ENCODE measurements around the gene PPP1R7.
A peak's percentile ranks its signal among the peaks of the same experiment; 100 is the strongest.
"Not testable (repeated sequence)": the region's sequence is repeated elsewhere in the genome, so short reads cannot be mapped to it uniquely, and the experiment has no call there.

The PPP1R7 gene, protein sequence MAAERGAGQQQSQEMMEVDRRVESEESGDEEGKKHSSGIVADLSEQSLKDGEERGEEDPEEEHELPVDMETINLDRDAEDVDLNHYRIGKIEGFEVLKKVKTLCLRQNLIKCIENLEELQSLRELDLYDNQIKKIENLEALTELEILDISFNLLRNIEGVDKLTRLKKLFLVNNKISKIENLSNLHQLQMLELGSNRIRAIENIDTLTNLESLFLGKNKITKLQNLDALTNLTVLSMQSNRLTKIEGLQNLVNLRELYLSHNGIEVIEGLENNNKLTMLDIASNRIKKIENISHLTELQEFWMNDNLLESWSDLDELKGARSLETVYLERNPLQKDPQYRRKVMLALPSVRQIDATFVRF

DNA sequence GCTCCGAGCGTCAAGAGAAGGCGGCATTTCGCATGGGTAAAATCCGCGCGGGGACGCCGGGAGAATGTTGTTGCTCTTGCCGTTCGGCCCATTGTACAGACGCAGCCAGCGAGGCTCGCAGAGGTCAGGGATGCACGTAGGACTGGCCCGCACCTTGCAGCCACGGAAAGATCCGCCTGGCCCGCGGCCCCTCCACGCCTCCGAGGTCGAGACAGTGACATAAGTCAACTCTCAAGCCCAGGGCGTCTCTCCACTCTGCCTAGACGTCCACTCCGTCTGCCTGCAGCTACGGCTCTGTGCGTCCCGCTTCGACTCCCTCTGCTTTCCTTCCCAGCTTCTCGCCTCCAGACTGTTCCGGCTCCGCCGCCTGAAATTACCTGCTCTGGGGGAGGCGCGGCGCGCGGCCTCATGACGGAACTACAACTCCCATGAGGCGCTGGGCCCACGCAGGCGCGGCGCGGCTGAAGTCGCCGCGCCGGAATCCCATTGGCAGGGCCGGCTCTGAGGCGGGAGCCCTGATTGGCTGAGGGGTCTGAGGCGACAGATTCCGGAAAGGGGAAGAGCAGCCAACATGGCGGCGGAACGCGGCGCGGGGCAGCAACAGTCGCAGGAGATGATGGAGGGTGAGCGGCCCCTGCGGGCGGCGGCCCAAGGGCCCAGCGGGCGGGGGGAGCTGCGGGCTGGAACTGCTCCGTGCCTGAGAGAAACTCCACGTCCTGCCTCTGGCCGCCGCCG is at the start of gene PPP1R7:
Gene PPP1R7 (plus strand): TSS at position 543 of the 735 bp plus-strand sequence. CDS start 29 bp downstream, at position 572.
- DNase-seq (ENCODE audit: low read depth in 2 of 2): peak; percentile 75 to 87

DNA sequence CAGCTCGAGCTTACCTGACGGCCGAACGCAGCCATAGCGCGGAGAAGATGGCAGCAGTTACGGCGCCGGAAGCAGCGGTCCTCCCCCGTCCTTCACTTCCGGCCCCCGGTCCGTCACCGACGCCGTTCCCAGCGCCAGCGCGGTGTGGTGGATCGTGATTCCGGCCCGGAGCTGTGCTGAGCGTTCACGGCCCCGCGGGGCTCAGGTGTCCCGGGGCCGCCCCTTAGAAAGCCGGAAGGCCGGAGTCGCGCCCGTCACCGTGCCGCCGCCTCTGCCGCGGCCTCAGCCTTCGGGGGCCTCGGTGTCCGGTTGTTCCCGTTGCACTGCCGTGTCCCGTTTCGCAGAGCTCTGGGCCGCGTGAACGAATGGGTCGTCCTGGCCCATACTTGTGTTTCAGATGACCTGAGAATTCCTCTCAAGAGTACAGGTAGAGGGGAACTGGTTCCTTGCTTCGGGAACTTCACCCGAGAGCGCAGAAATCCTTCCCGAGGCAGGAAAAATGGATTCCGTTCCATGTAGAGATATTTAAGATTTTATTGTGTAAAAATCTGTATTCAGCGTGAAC is 47.9 kb upstream of the PPP1R7 start, which contains the start of gene MTERF4:
Gene MTERF4 (minus strand): TSS at position 49 of the 565 bp plus-strand sequence. CDS start 14 bp downstream, at position 35.
- DNase-seq (ENCODE audit: low read depth in 2 of 2): peak; percentile 72 to 79

DNA sequence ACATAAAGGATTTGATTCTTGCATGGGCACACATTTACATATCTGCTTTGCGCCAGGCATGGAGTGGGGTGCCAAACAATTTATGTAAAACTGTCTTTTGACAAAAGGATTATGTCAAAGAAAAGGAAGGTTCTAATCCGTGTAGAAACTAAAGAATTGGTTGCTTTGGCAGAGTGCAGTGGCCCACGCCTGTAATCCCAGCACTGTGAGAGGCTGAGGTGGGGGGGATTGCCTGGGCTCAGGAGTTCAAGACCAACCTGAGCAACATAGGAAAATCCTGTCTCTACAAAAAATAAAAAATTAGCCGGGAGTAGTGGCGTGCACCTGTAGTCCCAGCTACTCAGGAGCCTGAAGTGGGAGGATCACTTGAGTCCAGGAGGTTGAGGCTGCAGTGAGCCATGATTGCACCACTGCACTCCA is 47.1 kb upstream of the PPP1R7 start:
- DNase-seq (ENCODE audit: low read depth in 2 of 2): no peak

DNA sequence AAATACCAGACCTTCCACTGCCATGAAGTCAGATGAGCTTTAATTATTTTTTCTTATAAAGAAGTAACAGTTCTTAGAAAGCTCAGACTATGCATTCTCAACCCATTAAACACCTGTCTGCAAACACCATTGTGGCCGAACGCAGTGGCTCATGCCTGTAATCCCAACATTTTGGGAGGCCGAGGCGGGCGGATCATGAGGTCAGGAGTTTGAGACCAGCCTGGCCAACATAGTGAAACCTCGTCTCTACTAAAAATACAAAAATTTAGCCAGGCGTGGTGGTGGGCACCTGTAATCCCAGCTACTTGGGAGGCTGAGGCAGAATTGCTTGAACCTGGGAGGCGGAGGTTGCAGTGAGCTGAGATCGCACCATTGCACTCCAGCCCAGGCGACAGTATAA is 45.7 kb upstream of the PPP1R7 start:
- not testable (repeated sequence) for DNase-seq (ENCODE audit: low read depth in 2 of 2)

DNA sequence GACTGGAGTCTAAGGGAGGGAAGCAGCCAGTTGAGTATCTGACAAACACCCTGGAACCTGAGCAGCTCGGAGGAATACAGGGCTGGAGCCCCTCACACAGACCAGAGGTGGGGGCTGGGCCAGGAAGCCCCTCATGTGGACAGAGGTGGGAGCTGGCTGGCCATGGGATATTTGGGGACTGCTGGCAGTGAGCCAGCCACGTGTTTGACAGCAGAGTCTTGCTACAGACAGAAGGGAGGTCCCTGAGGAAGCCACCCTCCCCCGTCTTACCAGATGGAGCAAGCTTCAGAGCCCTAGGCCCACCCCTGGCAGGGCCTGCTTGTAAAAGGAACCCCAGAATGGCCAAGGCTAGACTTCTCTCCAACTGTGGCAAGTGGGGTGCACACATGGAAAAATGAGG is 44.6 kb upstream of the PPP1R7 start:
- no peak for DNase-seq (ENCODE audit: low read depth in 2 of 2)

DNA sequence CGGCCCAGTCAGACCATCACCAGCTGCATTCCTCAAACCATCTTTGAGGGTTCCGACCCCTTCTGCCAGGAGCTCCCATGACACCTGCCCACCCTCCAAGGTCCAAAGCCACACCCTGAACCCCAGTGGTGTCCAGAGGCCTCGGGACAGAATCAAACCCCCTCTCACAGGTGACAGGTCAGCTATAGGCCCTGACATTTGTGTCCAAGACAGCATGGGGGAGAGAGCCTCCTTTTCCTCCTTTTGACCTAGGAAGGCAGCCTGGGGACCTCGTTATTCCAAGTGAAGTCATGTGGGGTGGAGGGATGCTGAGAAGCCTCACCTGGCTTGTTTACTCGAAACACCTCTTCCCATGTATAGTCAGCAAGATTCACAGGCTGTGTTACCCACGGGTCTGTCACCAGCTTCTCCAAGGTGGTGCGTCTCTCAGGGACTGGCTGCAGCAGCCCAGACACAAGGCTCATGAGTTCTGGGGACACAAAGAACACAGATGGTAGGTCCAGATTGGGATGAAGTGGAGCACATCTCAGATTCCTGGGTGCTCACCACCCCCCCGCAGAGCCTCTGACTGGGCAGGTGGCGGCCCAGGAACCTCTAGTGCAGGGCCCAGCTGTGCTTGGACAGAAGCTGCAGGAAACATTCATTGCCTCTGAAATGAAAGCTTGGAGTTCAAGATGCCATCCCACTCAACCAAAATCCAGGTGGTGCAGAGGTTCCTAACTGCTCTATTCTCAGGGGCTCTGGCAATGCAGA is 43.1 kb upstream of the PPP1R7 start:
- DNase-seq (ENCODE audit: low read depth in 2 of 2): no peak

DNA sequence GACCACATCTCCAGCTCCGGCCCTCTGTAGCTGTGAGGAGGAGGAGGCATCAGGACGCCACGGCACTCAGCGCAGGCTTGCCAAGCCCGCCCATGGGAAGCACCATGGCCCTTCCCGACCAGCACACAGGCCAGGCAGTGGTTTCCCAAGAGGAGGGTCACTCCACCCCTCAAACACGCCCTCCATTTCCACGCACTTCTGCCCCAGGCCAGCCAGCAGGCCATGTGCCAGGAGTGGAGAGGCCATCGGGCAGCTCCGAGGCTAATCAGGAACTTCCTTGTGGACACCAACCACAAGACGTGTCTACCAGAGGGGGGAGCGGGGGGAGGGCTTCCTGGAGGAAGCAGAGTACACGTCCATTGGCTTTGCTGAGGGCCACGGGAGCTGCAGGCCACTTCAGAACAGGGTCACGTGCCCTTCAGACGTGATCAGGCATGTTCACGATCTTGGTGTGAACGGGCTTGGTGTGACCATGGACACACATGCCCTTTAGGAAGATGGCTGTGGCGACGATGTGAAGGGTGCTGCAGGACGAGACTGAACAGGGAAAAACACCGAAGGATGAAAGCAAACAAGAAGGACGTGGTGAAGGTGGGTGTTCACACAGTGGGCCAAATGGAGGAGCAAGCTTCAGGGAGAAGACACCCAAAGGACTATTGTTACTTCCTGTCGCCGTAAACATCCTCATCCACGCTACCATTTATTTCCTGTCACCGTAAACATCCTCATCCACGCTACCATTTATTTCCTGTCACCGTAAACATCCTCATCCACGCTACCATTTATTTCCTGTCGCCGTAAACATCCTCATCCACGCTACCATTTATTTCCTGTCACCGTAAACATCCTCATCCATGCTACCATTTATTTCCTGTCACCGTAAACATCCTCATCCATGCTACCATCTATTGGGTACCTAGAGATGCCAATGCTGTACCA is 41.7 kb upstream of the PPP1R7 start:
- no peak for DNase-seq (ENCODE audit: low read depth in 2 of 2)

DNA sequence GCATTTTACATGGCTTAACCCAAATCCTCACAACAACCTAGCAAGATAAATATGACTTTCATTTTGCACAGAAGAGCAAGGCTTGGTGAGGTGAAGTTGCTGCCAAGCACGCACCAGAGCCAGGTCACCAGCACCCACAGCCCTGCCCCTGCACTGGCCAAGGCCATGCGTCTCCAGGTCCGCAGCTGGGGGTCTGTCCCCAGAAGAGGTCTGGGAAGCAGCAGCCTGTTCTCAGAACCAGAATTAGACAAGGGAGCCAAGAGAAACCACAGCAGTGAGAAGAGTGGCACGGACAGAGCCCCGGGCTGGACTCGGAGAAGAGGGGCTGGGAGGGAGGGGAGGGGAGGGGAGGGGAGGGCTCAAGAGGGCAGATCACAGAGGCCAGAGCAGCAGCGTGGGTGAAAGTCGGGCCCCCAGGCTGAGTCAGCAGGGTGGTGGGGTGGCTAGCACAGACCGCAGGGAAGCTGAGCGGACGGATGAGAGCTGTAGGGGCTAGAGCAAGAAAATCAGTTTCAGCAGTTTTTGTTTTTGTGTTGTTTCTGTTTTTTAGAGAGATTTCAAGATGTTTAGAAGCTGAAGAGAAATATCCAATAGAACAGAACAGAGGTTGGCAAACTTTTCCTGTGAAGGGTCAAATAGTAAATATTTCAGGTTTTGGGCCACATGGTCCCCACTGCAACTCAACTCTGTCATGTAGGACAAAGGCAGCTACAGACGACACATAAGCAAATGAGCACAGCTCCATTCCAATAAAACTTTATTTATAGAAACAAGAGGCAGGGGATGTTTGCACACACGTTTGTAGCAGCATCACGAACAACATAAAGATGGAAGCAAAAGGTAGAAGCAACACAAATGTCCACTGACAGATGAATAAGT is 40.8 kb upstream of the PPP1R7 start:
- DNase-seq (ENCODE audit: low read depth in 2 of 2): no peak

DNA sequence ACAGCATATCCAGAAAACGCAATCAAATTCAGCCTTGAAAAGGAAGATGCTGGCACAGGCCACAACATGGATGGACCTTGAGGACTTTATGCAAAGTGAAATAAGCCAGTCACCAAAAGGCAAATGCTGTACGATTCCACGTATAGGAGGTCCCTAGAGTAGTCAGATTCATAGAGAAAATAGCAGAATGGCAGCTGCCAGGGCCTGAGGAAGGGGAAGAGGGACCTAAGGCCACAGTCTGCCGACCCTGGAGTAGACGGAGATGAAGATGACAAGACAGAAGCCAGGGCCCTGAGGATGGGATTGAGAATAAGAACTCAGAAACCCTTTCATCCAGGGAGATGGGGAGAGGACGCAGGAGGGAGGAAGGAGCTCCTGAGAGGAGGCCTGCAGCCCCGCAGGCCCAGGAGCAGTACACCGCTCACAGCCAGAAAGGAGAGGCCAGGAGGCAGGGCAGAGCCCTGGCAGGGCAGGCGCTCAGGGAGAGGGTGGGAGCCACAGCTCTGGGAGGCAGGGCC is 40.1 kb upstream of the PPP1R7 start:
- DNase-seq (ENCODE audit: low read depth in 2 of 2): no peak

DNA sequence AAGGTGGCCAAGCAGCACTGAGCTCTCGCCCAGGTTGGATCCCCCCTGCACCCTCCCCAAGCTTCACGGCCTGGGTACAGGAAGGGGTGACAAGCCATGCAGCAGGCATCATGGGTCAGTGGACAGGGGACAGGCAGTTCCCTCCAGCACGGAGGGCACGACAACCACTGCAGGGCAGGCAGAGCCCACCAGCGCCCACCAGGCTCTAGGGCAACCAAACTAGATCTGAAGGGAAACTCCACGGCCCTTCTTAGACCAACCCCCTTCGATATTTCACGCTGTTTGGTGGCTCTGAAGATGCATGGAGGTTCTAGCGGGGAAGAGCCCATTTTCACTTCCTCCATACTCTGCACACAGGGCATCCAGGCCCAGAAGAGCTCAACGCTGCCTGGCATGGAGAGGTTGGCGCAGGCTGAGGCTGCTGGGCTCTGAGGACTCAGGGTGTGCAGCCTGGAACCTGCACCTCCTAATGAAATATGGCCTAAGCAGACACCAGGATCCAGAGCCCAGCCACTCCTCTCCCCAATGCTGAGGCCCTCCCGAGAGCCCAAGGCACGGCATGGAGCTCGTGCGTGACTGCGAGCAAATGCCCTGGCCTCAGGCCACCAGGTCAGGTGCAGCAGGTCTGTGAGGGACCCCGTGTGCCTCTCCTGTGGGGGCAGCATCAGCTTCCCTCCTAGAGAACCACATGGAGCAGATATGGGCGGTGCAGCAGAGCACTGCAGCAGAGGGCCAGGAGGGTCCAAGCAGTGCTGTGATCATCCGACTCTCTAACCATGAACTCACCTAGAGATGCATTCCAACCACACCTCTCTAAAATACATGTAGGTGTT is 39.4 kb upstream of the PPP1R7 start:
- DNase-seq (ENCODE audit: low read depth in 2 of 2): no peak

DNA sequence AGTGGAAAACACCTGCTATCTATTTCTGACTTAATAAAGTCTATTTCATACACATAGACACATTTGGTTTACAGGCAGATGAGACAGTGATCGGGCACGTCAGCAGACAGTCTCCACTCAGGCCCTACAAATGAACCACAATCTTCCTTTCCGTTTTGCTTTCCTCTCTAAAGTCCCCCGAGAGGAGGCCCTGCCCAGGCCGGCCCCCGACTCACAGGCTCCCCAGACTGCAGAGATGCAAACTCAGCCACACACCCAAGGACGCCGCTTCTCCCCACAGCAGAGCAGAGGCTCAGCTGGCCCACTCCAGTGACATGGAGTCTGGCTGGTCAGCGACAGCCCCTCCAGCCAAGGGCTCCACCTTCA is 38.8 kb upstream of the PPP1R7 start:
- no peak for DNase-seq (ENCODE audit: low read depth in 2 of 2)

DNA sequence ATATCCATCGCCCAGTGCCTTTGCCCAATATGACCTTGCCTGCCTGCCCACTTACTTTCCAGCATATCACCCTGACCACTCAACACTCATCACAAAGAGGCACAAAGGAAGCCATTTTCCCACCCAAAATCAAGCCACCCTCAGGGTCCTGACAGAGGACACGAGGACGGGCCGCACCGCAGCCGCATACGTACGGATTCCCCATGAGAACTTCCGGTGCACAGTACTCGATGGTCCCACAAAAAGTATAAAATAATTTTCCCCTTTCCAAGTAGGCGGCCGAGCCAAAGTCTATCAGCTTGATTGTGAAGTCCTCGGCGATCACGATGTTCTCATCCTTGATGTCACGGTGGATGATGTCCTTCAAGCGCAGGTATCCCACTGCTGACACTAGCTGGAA is 38.2 kb upstream of the PPP1R7 start:
- no peak for DNase-seq (ENCODE audit: low read depth in 2 of 2)

DNA sequence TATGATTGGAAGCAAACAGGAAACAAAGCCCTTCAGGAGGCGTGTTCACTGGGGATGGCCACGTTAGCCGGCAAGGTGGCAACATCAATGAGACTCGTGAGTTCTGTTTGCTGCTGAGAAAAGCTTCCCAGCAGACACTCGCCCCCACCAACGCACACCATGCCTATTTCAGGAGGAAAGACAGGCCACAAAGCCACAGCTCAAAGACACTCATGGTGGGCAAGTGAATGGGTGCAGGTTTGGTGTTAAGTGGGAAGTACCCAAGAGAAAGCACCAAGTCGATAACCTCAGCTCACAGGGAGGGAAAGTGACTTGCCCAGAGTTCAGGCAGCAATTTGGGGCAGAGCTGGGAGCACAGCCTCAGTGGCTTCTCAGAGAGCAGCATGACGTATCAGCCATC is 37.7 kb upstream of the PPP1R7 start:
- no peak for DNase-seq (ENCODE audit: low read depth in 2 of 2)

DNA sequence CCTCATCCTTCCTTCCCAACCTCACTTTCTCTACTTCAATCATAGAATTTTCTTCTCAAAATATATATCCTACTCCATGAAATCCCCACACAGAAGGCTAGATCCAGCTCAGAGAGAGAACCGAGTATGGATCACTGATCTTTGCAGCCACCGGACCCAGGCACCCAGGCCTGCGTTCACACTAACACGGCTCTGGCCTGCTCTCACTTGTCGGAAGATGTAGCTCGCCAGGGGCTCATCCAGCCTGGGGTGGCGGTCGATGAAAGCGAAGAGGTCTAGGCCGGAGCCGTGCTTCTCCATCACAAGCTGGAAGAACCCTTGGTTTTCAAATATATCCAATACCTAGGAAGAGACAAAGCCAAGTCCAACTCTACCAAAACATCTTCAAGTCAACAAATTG is 35.4 kb upstream of the PPP1R7 start:
- no peak for DNase-seq (ENCODE audit: low read depth in 2 of 2)

DNA sequence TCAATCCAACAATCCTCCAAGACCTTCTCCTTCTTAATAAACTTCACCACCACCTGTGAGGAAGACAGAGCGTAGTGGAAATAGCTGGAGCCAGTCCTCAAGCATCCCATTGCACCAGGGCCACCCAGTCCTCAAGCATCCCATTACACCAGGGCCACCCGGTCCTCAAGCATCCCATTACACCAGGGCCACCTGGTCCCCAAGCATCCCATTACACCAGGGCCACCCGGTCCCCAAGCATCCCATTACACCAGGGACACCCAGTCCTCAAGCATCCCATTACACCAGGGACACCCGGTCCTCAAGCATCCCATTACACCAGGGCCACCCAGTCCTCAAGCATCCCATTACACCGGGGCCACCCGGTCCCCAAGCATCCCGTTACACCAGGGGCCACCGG is 34.9 kb upstream of the PPP1R7 start:
- no peak for DNase-seq (ENCODE audit: low read depth in 2 of 2)

DNA sequence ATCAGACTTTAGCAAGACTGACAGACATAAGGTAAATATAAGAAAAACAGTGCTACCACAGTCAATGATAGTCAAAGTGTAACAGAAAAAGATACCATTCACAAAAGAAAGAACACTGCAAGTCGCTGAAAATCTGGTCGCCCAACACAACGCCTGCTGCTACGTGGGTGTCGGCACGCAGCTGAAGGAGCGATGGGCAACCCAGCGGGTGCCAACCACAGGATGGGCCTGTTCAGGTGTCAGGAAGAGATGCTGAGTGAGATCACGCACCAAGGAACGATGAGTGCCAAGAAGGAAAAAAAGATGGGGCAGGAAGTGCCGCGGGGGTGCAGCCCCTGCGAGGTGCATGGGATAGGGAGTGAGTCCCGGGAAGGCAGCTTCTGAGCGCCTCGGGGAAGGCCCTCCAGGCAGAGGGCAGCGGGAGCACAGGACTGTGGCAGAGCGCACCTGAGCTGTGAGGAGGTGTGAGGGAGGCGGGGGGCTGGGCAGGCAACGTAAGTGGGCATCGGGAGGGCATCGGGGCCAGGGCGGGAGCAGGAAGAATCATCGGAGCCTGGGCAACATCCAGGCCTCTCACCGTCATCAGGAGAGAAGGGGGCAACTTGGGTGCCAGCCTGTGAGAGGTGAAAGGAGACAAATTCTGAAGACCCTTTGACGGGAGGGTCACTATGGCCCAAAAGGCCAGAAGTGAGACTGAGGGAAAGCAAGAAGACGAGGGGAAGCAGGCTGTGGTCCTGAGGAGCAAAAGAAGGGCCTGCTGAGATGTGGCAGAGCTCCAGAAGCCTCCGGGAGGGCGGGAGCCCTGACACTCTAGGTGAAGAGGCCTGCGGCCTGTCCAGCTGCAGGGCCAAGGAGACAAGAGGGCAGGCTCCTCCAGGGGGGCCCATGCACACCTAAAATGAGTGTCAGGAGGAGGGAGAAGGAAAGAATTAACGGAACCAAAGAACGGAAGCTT is 33.4 kb upstream of the PPP1R7 start:
- DNase-seq (ENCODE audit: low read depth in 2 of 2): no peak

DNA sequence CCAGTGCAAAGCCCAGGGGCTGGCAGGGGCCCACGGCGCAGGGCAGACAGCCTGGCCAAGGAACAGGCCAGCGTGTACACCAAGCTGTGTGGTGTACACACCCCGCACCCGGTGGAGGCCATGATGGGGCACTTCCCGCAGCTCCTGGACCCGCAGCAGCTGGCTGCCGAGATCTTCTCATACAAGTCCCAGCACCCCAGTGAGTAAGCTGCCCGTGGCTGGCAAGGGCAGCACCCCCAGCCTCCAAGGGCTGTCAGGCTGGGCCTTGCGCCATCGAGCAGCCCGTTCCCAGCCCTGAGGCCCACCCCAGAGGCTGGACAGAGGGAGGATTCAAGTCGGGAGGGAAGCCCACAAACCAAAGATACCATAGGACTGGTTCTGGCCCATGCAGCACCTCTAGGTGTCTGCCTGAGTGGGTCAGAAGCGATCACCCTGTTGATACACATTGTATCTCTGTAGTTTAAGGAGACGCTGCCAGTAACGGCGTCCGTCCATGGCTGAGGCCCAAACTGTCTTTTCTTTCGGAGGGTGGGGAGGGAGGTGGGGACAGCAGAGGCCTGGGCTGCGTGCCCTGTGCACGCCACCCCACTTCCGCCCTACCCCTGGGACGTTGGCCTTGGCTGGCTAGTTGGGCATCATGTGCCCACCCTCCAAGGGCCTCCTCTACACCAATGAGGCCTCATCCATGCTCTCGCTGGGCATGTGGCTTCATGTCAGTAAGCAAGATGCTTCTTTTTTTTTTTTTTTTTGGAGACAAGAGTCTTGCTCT is 31.3 kb upstream of the PPP1R7 start:
- DNase-seq (ENCODE audit: low read depth in 2 of 2): no peak
